ENCODE measurements around the gene IRX5.

Gene IRX5

GRCh38 chr16:54923988-54924387 is 6.7 kb upstream of the IRX5 start:
- ChIA-PET POLR2A (no interaction called here), CTCF (interaction anchor here (1.3 kb wide), 1 partner anchor 12 kb away, joined by 9 read pairs; no protein-coding TSS in a partner anchor)
- no peaks in the 10 kb centered on the region for H3K9me3 ChIP-seq (ENCODE audit: control extremely low read depth in 1 of 5, control insufficient read depth in 4 of 5, insufficient read depth in 2 of 5, low read depth in 1 of 5, low read length in 4 of 5)

GRCh38 chr16:54926166-54926838 is 4.4 kb upstream of the IRX5 start:
- H3K9me3 ChIP-seq (ENCODE audit: control extremely low read depth in 1 of 5, control insufficient read depth in 4 of 5, insufficient read depth in 2 of 5, low read depth in 1 of 5, low read length in 4 of 5) = no peaks in the 10 kb centered on the region
- no peak for DNase-seq
- no peak overlapping the region for H3K27ac ChIP-seq (ENCODE audit: insufficient read depth in 1 of 2, low read depth in 1 of 2, low read length in 2 of 2, poor library complexity in 1 of 2, severe bottlenecking in 2 of 2)
- ChIA-PET CTCF (interaction anchor here (0.8 to 1.6 kb wide), 4 partner anchors 9 to 981 kb away, joined by 3 to 5 read pairs (median 4); no protein-coding TSS in a partner anchor), POLR2A (interaction anchor here (0.7 kb wide), 1 partner anchor 1390 kb away, joined by 4 read pairs; no protein-coding TSS in a partner anchor)
- H3K36me3 ChIP-seq (ENCODE audit: control insufficient read depth in 4 of 4, insufficient read depth in 4 of 4, low read length in 3 of 4) = no peaks in the 10 kb centered on the region
- no peak overlapping the region for H3K4me3 ChIP-seq (ENCODE audit: control insufficient read depth in 1 of 7, extremely low read depth in 1 of 7, insufficient read depth in 4 of 7, low read depth in 2 of 7, low read length in 6 of 7)
- WGBS (ENCODE audit: insufficient coverage) = 90% methylated on average over 2 of the region's 4 CpGs
- H3K27me3 ChIP-seq (replicated peaks in 2 of 5; ENCODE audit: control insufficient read depth in 4 of 5, insufficient read depth in 5 of 5, low read length in 4 of 5) = peaks cover 13 to 82% (median 36%) of the 10 kb centered on the region in 5 experiments
- H3K4me1 ChIP-seq (ENCODE audit: control extremely low read depth in 1 of 4, control insufficient read depth in 4 of 4, insufficient read depth in 4 of 4, low read length in 3 of 4) = peaks cover 0 to 30% (median 25%) of the 10 kb centered on the region in 4 experiments

More at GRCh38 chr16:54923988-54924387, 6.7 kb upstream of the IRX5 start:
- peaks cover 0 to 11% (median 5%) of the 10 kb centered on the region in 4 experiments for H3K4me1 ChIP-seq (ENCODE audit: control extremely low read depth in 1 of 4, control insufficient read depth in 4 of 4, insufficient read depth in 4 of 4, low read length in 3 of 4)
- no peak overlapping the region for H3K27ac ChIP-seq (ENCODE audit: insufficient read depth in 1 of 2, low read depth in 1 of 2, low read length in 2 of 2, poor library complexity in 1 of 2, severe bottlenecking in 2 of 2)
- DNase-seq = no peak
- peaks cover 15 to 72% (median 43%) of the 10 kb centered on the region in 5 experiments for H3K27me3 ChIP-seq (replicated peaks in 2 of 5; ENCODE audit: control insufficient read depth in 4 of 5, insufficient read depth in 5 of 5, low read length in 4 of 5)
- no peaks in the 10 kb centered on the region for H3K36me3 ChIP-seq (ENCODE audit: control insufficient read depth in 4 of 4, insufficient read depth in 4 of 4, low read length in 3 of 4)
- no CpG with 5 or more reads among the region's 2 CpGs for WGBS (ENCODE audit: insufficient coverage)
- no peak overlapping the region for H3K4me3 ChIP-seq (ENCODE audit: control insufficient read depth in 1 of 7, extremely low read depth in 1 of 7, insufficient read depth in 4 of 7, low read depth in 2 of 7, low read length in 6 of 7)

- no peak overlapping the region for H3K27ac ChIP-seq (ENCODE audit: insufficient read depth in 1 of 2, low read depth in 1 of 2, low read length in 2 of 2, poor library complexity in 1 of 2, severe bottlenecking in 2 of 2)
- H3K36me3 ChIP-seq (ENCODE audit: control insufficient read depth in 4 of 4, insufficient read depth in 4 of 4, low read length in 3 of 4) = no peaks in the 10 kb centered on the region
- DNase-seq = no peak
- ChIA-PET POLR2A (interaction anchor here (0.6 kb wide), 1 partner anchor 9 kb away, joined by 3 read pairs; no protein-coding TSS in a partner anchor), CTCF (interaction anchor here (0.9 to 1.6 kb wide), 5 partner anchors 8 to 1154 kb away, joined by 3 to 5 read pairs (median 3); no protein-coding TSS in a partner anchor)
- H3K9me3 ChIP-seq (ENCODE audit: control extremely low read depth in 1 of 5, control insufficient read depth in 4 of 5, insufficient read depth in 2 of 5, low read depth in 1 of 5, low read length in 4 of 5) = no peaks in the 10 kb centered on the region
- peaks cover 17 to 89% (median 39%) of the 10 kb centered on the region in 5 experiments for H3K27me3 ChIP-seq (replicated peaks in 2 of 5; ENCODE audit: control insufficient read depth in 4 of 5, insufficient read depth in 5 of 5, low read length in 4 of 5)
- peak overlapping the region in 3 of 7 experiments; percentile 30 to 42 (median 33) for H3K4me3 ChIP-seq (ENCODE audit: control insufficient read depth in 1 of 7, extremely low read depth in 1 of 7, insufficient read depth in 4 of 7, low read depth in 2 of 7, low read length in 6 of 7)
- 35% methylated on average over 7 of the region's 13 CpGs for WGBS (ENCODE audit: insufficient coverage)
- H3K4me1 ChIP-seq (ENCODE audit: control extremely low read depth in 1 of 4, control insufficient read depth in 4 of 4, insufficient read depth in 4 of 4, low read length in 3 of 4) = peaks cover 2 to 33% (median 28%) of the 10 kb centered on the region in 4 experiments
These were observed 3.3 kb upstream of the IRX5 start for GRCh38 chr16:54927125-54928015.

- no peaks in the 10 kb centered on the region for H3K9me3 ChIP-seq (ENCODE audit: control extremely low read depth in 1 of 5, control insufficient read depth in 4 of 5, insufficient read depth in 2 of 5, low read depth in 1 of 5, low read length in 4 of 5)
These were observed 2.7 kb upstream of the IRX5 start for GRCh38 chr16:54928016-54928356.

GRCh38 chr16:54928411-54929089 is 2.1 kb upstream of the IRX5 start:
- WGBS (ENCODE audit: insufficient coverage) = 0% methylated on average over 56 of the region's 101 CpGs
- Histone ChIP-seq H3K4me3 (ENCODE audit: control insufficient read depth in 1 of 7, extremely low read depth in 1 of 7, insufficient read depth in 4 of 7, low read depth in 2 of 7, low read length in 6 of 7) (peak overlapping the region; percentile 16 to 76 (median 57)), H3K4me1 (ENCODE audit: control extremely low read depth in 1 of 4, control insufficient read depth in 4 of 4, insufficient read depth in 4 of 4, low read length in 3 of 4) (peaks cover 2 to 35% (median 28%) of the 10 kb centered on the region in 4 experiments), H3K27me3 (replicated peaks in 2 of 5; ENCODE audit: control insufficient read depth in 4 of 5, insufficient read depth in 5 of 5, low read length in 4 of 5) (peaks cover 17 to 91% (median 31%) of the 10 kb centered on the region in 5 experiments), H3K27ac (ENCODE audit: insufficient read depth in 1 of 2, low read depth in 1 of 2, low read length in 2 of 2, poor library complexity in 1 of 2, severe bottlenecking in 2 of 2) (no peak overlapping the region), H3K36me3 (ENCODE audit: control insufficient read depth in 4 of 4, insufficient read depth in 4 of 4, low read length in 3 of 4) (no peaks in the 10 kb centered on the region), H3K9me3 (ENCODE audit: control extremely low read depth in 1 of 5, control insufficient read depth in 4 of 5, insufficient read depth in 2 of 5, low read depth in 1 of 5, low read length in 4 of 5) (no peaks in the 10 kb centered on the region)
- ChIA-PET CTCF (interaction anchor here (0.9 to 1.2 kb wide), 2 partner anchors 7 to 1155 kb away, joined by 3 read pairs; no protein-coding TSS in a partner anchor), POLR2A (no interaction called here)
- peak in 2 of 3 donors; percentile 70 to 77 for DNase-seq

More at GRCh38 chr16:54928016-54928356, 2.7 kb upstream of the IRX5 start:
- POLR2A ChIA-PET = no interaction called here
- CTCF ChIA-PET = interaction anchor here (0.9 to 1.6 kb wide), 4 partner anchors 8 to 1154 kb away, joined by 3 to 4 read pairs (median 3); no protein-coding TSS in a partner anchor
- H3K4me3 ChIP-seq (ENCODE audit: control insufficient read depth in 1 of 7, extremely low read depth in 1 of 7, insufficient read depth in 4 of 7, low read depth in 2 of 7, low read length in 6 of 7) = peak overlapping the region in 4 of 7 experiments; percentile 30 to 42 (median 32)
- H3K4me1 ChIP-seq (ENCODE audit: control extremely low read depth in 1 of 4, control insufficient read depth in 4 of 4, insufficient read depth in 4 of 4, low read length in 3 of 4) = peaks cover 2 to 35% (median 28%) of the 10 kb centered on the region in 4 experiments
- H3K36me3 ChIP-seq (ENCODE audit: control insufficient read depth in 4 of 4, insufficient read depth in 4 of 4, low read length in 3 of 4) = no peaks in the 10 kb centered on the region
- peak in 2 of 3 donors; percentile 47 to 53 for DNase-seq
- WGBS (ENCODE audit: insufficient coverage) = 4% methylated on average over 7 of the region's 13 CpGs
- no peak overlapping the region for H3K27ac ChIP-seq (ENCODE audit: insufficient read depth in 1 of 2, low read depth in 1 of 2, low read length in 2 of 2, poor library complexity in 1 of 2, severe bottlenecking in 2 of 2)
- H3K27me3 ChIP-seq (replicated peaks in 2 of 5; ENCODE audit: control insufficient read depth in 4 of 5, insufficient read depth in 5 of 5, low read length in 4 of 5) = peaks cover 17 to 91% (median 37%) of the 10 kb centered on the region in 5 experiments

- peak overlapping the region; percentile 18 to 76 (median 57) for H3K4me3 ChIP-seq (ENCODE audit: control insufficient read depth in 1 of 7, extremely low read depth in 1 of 7, insufficient read depth in 4 of 7, low read depth in 2 of 7, low read length in 6 of 7)
- under 1% methylated on average over 56 of the region's 73 CpGs for WGBS (ENCODE audit: insufficient coverage)
- H3K36me3 ChIP-seq (ENCODE audit: control insufficient read depth in 4 of 4, insufficient read depth in 4 of 4, low read length in 3 of 4) = no peaks in the 10 kb centered on the region
- CTCF ChIA-PET = no interaction called here
- H3K9me3 ChIP-seq (ENCODE audit: control extremely low read depth in 1 of 5, control insufficient read depth in 4 of 5, insufficient read depth in 2 of 5, low read depth in 1 of 5, low read length in 4 of 5) = no peaks in the 10 kb centered on the region
- POLR2A ChIA-PET = no interaction called here
- peak; percentile 97 to 98 (median 98) for DNase-seq
- H3K27me3 ChIP-seq (replicated peaks in 2 of 5; ENCODE audit: control insufficient read depth in 4 of 5, insufficient read depth in 5 of 5, low read length in 4 of 5) = peaks cover 25 to 90% (median 32%) of the 10 kb centered on the region in 5 experiments
- peaks cover 2 to 35% (median 28%) of the 10 kb centered on the region in 4 experiments for H3K4me1 ChIP-seq (ENCODE audit: control extremely low read depth in 1 of 4, control insufficient read depth in 4 of 4, insufficient read depth in 4 of 4, low read length in 3 of 4)
- no peak overlapping the region for H3K27ac ChIP-seq (ENCODE audit: insufficient read depth in 1 of 2, low read depth in 1 of 2, low read length in 2 of 2, poor library complexity in 1 of 2, severe bottlenecking in 2 of 2)
These were observed 1.3 kb upstream of the IRX5 start for GRCh38 chr16:54929090-54930004.

Measured in common myeloid progenitor, CD34-positive (primary cell).